ENCODE measurements around the gene BYSL. TPM values are rescaled to one million over a fixed set of nuclear protein-coding genes. Genes with fewer than 3 reads are reported as not detected.
A peak's percentile ranks its signal among the peaks of the same experiment; 100 is the strongest.

The BYSL gene
- total and polyA plus RNA-seq, 2 donors (not counting 3 experiments of a cell fraction or from before 2014, with no cell fraction given) = 33.1 to 41.8 TPM

DNA sequence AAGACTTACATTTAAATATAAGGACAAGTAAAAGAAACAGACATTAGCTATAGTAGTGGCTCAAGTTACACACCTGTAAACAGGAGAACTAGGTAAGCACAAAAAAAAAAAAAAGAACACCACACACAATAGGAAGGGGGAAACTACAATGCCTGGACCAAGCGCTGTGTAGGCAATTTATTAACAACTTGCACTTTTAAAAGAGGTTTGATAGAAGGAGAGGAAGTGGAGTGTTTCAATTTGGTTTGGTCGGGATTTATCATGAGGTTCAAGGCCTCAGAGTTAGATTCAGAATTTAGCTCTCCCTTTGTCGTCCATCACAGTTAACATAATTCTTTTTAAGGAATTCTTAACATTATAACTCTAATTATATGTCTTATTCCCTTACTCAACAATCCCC, 25.0 kb upstream of the BYSL start:
- Histone ChIP-seq H3K4me1 (ENCODE audit: control insufficient read depth, extremely low read depth, insufficient read depth, low read length) (peaks cover 12% of the 10 kb centered on the region), H3K9me1 (replicated peaks; ENCODE audit: control insufficient read depth, extremely low read depth, insufficient read depth, low read length) (no peaks in the 10 kb centered on the region), H3K9me3 (replicated peaks; ENCODE audit: control insufficient read depth, insufficient read depth, low read length) (no peaks in the 10 kb centered on the region), H4K20me1 (replicated peaks; ENCODE audit: control insufficient read depth, extremely low read depth, insufficient read depth, low read length) (no peaks in the 10 kb centered on the region), H3K27ac (ENCODE audit: insufficient read depth, low read depth, low read length) (peak overlapping the region; percentile 84), H3K79me2 (ENCODE audit: control insufficient read depth, insufficient read depth, low read length) (no peaks in the 10 kb centered on the region), H3K36me3 (ENCODE audit: control insufficient read depth in 2 of 2, extremely low read depth in 1 of 2, insufficient read depth in 2 of 2, low read length in 2 of 2) (no peaks in the 10 kb centered on the region), H3K4me3 (replicated peaks in 1 of 3; ENCODE audit: insufficient read depth in 1 of 3, low read depth in 1 of 3, low read length in 3 of 3) (no peak overlapping the region), H3K27me3 (ENCODE audit: control insufficient read depth in 2 of 2, insufficient read depth in 2 of 2, low read length in 2 of 2) (peaks cover 0 to 2% of the 10 kb centered on the region in 2 experiments), H3K4me2 (ENCODE audit: insufficient read depth, low read length) (peak overlapping the region; percentile 81), H3K9ac (replicated peaks; ENCODE audit: extremely low read depth, insufficient read depth, low read length) (peak overlapping the region; percentile 62), H2AFZ (ENCODE audit: low read depth, low read length) (no peak overlapping the region)
- BruUV-seq (replicated peaks) = no TSS peak
- ChIA-PET POLR2A (interaction anchor here (1.0 kb wide), 1 partner anchor 25 kb away, joined by 4 read pairs; the partner anchor contains the start of genes BYSL and MED20), CTCF (interaction anchor here (0.6 to 1.9 kb wide), 6 partner anchors 25 to 148 kb away, joined by 3 to 14 read pairs (median 7); partner anchors contain the start of genes BYSL, MED20 and TOMM6)
- dilution Hi-C loops (cut with MboI; ENCODE audit: extremely low pct_ligation_motif_present, low sequenced_read_pairs) (no loop called here), intact Hi-C loops (cut with micrococcal nuclease) (no loop called here)
- FAIRE-seq = no peak
- no peak for DNase-seq (ENCODE audit: low read depth, low spot score)
- TF ChIP-seq POLR2A (IDR thresholded peaks at IDR 0.05; ENCODE audit: low read depth, low read length) = no peak
- no peak for TF ChIP-seq MYC (IDR thresholded peaks at IDR 0.05; ENCODE audit: low read depth, low read length)
- no peak for TF ChIP-seq CTCF (IDR thresholded peaks at IDR 0.05; ENCODE audit: extremely low read depth in 1 of 2, insufficient read depth in 1 of 2, low read depth in 1 of 2, low read length in 2 of 2)
- no peak for TF ChIP-seq POLR2AphosphoS5 (IDR thresholded peaks at IDR 0.05; ENCODE audit: insufficient read depth, low read depth, low read length)
- no peak for TF ChIP-seq JUN (IDR thresholded peaks at IDR 0.05; ENCODE audit: borderline replicate concordance, insufficient read depth, insufficient read length, low read depth)
- TF ChIP-seq EZH2 (IDR thresholded peaks at IDR 0.05; ENCODE audit: borderline replicate concordance, low read depth, low read length, severe bottlenecking) = no peak
- no peak for TF ChIP-seq FOS (IDR thresholded peaks at IDR 0.05; ENCODE audit: borderline replicate concordance, insufficient read depth, low read length)

Measured in endothelial cell of umbilical vein (primary cell).